Measurements from ENCODE around the gene HTR3B.
A peak's percentile ranks its signal among the peaks of the same experiment; 100 is the strongest.
"Not testable (repeated sequence)": the region's sequence is repeated elsewhere in the genome, so short reads cannot be mapped to it uniquely, and the experiment has no call there.

Gene HTR3B

GRCh38 chr11:113904379-113905101 lies at the start of gene HTR3B:
Gene HTR3B (plus strand): TSS chr11:113904796. CDS start chr11:113904934, 138 bp downstream.
- no peak for DNase-seq (ENCODE audit: low spot score)

GRCh38 chr11:113855803-113856202 lies 48.8 kb upstream of the HTR3B start:
- no peak for DNase-seq (ENCODE audit: low spot score)

- no peak for DNase-seq (ENCODE audit: low spot score)
Measured at GRCh38 chr11:113856966-113857759, 47.4 kb upstream of the HTR3B start.

DNA sequence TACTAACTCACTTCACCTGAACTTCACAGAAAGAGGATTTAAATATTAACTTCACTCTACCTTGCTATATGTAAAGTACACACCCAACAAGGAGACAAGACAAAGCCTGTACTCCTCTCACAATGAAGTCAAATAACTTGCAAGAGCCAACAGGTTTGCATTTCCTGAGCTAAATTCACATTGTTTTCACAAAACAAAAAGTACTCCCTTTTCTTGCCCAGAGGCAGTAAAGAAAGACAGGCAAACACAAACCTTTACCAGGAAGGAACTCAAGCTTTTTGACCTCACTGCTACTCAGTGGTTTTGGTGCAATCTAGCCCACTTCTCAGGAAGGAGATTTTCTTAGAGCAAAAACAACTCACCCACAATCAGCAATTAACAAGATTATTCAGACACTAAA lies 44.9 kb upstream of the HTR3B start:
- no peak for DNase-seq (ENCODE audit: low spot score)

DNA sequence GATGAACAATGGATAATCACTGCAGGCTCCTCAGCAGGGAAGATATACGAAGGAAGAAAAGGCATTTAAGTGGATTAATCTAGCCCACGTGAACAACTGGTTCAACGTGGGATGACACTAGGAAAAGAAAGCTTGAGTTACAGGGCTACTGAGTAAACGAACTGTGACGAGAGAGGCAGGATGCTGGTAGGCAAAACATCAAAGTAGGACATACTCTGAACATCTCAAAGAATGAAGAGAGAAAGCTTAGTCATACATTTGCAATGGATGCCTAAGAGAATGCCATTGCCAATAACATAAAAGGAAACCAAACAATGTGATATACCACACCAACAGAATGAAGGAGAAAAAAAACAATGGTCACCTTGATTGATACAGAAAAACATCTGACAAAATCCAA lies 42.2 kb upstream of the HTR3B start:
- DNase-seq (ENCODE audit: low spot score): no peak

GRCh38 chr11:113864410-113864809 lies 40.2 kb upstream of the HTR3B start:
- no peak for DNase-seq (ENCODE audit: low spot score)

- no peak for DNase-seq (ENCODE audit: low spot score)
Measured at GRCh38 chr11:113865873-113866272, 38.7 kb upstream of the HTR3B start.

GRCh38 chr11:113867843-113868503 lies 36.6 kb upstream of the HTR3B start:
- no peak for DNase-seq (ENCODE audit: low spot score)

DNA sequence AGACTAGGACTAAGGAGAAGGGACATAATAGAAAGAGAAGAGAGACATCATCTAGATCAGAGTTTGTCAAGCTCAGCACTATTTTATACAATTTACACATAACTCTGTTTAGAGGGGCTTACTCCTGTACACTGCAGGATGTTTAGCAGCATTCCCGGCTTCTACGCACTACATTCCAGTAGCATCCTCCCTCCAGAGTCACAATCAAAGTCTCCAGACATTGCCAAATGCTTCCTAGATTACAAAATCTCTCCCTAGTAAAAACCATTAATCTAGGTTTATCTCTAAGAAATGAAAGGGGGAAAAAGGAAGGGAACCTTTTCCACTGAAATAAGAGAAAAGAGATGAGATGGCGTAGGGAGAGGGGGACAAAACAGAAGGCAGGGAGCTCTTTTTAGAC lies 33.3 kb upstream of the HTR3B start:
- DNase-seq (ENCODE audit: low spot score): no peak

GRCh38 chr11:113873236-113873626 lies 31.4 kb upstream of the HTR3B start:
- no peak for DNase-seq (ENCODE audit: low spot score)

GRCh38 chr11:113874096-113874495 lies 30.5 kb upstream of the HTR3B start:
- no peak for DNase-seq (ENCODE audit: low spot score)

DNA sequence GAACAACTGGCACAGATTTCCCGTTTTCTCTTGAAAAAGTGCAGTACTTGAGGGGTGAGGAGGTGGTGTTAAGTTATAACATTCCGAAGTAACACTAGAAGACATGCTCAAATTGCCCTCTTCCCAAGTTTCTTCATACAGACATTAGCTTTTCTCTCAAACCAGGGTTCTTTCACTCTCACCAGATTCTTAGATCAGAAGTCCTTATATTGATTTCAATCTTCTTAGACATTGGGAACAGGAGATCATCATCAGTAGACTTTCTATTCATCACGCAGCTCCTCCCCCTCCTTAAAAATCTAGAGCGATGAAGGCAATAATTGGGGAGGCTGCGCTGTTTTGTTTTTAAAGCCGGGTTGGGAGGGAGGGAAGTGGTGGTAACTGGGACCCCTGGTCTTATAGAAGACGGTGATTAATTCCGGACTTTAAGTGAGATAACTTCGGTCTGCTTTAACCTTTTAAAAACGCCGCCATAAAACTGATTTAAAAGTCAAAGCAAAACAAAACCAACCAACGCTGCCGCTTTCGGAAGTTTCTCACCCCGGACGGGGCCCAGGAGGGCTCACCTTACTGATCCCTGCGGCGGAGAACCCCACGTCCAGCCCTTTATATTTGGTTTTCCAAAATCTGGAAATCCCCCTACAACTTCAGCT lies 29.9 kb upstream of the HTR3B start:
- peak; percentile 33 for DNase-seq (ENCODE audit: low spot score)

- peak; percentile 97 for DNase-seq (ENCODE audit: low spot score)
Measured at GRCh38 chr11:113875234-113876073, 29.1 kb upstream of the HTR3B start, which contains the start of gene USP28. Gene USP28 (minus strand): TSS chr11:113875572. CDS start chr11:113875501, 71 bp downstream.

DNA sequence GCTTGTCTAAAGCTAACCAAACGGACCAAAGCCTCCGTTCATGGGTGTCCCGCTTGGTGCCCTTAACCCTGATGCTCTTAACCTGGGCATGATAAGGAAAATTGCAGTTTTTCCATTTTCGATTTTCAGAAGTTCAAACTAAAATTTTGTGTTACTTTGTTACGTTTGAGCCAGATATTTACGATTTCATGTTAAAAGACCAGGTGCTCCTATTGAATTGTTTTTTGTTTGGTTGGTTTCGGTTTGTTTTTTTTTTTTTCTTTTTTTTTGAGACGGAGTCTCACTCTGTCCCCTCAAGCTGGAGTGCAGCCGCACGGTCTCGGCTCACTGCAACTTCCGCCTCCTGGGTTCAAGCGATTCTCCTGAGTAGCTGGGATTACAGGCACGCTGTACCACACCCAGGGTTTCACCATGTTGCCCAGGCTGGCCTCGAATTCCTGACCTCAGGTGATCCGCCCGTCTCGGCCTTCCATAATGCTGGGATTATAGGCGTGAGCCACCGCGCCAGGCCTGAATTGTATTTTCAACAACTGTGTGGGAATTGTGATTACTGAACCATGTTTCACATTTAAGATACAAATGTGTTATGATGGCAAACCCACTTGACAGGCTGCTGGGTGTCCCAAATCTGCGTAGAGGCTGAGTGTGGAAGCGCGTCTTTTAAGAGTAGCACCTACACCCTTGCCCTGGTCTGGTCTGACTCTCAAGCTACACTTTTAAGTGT lies 28.4 kb upstream of the HTR3B start:
- DNase-seq (ENCODE audit: low spot score): no peak

DNA sequence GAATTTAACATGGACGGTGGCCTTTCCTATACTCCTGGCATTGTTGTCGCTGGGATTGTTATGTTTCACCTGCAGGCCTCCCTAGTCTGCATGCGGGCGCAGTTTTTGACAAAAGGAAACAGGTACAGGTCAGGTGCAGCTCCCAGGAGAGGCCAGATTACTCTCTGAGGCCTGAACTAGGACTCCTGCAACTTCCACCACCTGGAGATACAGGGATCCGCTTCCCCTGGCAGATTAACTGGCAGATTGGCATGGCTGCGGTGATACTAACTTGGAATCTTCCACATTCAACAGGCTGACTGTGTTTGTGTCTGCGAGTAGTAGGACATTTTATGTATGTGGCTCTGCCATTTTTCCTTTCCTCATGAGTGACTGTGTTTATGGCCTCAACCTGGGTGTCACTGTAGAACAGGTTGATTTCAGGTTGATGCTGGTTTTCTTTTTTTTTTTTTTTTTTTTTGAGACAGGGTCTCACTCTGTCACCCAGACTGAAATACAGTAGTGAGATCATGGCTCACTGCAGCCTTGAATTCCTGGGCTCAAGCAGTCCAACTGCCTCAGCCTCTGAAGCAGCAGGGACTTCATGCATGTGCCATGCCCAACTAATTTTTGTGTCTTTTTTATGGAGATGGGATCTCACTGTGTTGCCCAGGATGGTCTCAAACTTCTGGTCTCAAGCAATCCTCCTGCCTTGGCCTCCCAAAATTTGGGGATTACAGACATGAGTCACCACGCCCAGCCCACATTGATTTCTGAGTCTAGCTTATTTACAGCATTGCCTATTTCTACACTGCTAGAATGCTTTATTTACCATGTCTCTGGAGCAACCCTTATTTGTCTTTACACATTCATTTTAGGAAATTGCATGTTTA lies 27.6 kb upstream of the HTR3B start:
- no peak for DNase-seq (ENCODE audit: low spot score)

DNA sequence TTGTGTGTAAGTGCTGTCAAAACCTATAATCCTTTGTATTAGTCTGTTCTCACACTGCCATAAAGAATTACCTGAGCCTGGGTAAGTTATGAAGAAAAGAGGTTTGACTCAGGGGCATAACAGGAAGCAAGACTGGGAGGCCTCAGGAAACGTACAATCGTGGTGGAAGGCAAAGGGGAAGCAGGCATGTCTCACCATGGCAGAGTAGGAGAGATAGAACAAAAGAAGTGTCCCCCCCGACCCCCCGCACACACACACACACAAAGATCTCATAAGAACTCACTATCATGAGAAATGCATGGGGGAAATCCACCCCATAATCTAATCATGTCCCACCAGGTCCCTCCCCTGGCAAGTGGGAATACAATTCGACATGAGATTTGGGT lies 26.9 kb upstream of the HTR3B start:
- DNase-seq (ENCODE audit: low spot score): no peak

- DNase-seq (ENCODE audit: low spot score): not testable (repeated sequence)
Measured at GRCh38 chr11:113879446-113879845, 25.1 kb upstream of the HTR3B start.

GRCh38 chr11:113880971-113881370 lies 23.6 kb upstream of the HTR3B start:
- no peak for DNase-seq (ENCODE audit: low spot score)

DNA sequence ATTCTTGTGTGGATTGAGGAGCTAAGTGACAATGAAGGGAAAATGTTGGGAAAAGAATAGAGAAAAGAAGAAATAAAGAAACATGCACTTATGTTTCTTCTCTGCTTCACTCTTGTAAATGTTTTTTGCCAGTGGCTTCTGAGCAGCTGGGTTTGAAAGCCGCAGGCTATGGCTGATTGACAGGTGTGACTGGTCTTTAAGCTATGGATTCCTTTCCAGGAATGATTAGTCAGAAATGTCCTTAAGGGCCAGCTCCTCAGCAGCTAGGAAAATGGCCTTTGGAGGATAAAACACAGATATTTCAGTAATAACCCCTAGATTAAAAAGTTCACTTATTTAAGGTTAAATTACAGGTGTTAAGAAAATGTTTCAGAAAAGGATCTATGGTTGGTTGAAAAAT lies 22.7 kb upstream of the HTR3B start:
- no peak for DNase-seq (ENCODE audit: low spot score)

- DNase-seq (ENCODE audit: low spot score): no peak
Measured at GRCh38 chr11:113884361-113884836, 20.2 kb upstream of the HTR3B start.

Data from Ammon's horn (tissue), 1 donor.